HepG2 (cell line): ENCODE measurements around the gene PAXX. TPM values are rescaled to one million over a fixed set of nuclear protein-coding genes. Genes with fewer than 3 reads are reported as not detected.
A peak's percentile ranks its signal among the peaks of the same experiment; 100 is the strongest.

Experiments used
- AGO1 ChIP-seq: fragments of 200-400 bp; formaldehyde crosslinking; IDR thresholded peaks from 2 replicates; pipeline ENCODE4 v1.6.1; 2017; ENCODE audit warnings: mild to moderate bottlenecking, low read depth, low read length, moderate library complexity; ENCODE audit not compliant: poor library complexity, severe bottlenecking
- AKAP8 ChIP-seq: sonication (generic); formaldehyde crosslinking; IDR thresholded peaks from 2 replicates; pipeline ENCODE4 v1.5.1; 2020; ENCODE audit warnings: mild to moderate bottlenecking, missing genetic modification reagents
- BRD4 ChIP-seq: sonication (generic); formaldehyde crosslinking; IDR thresholded peaks from 2 replicates; pipeline ENCODE4 v1.4.0; 2020; ENCODE audit warnings: missing genetic modification reagents
- ELF1 ChIP-seq: sonication (generic); formaldehyde crosslinking; IDR thresholded peaks from 2 replicates; pipeline ENCODE4 v1.4.0; 2020; ENCODE audit warnings: missing genetic modification reagents
- IRF2 ChIP-seq: IDR thresholded peaks from 2 replicates; pipeline ENCODE4 v1.6.1; 2018; ENCODE audit warnings: missing genetic modification reagents, missing compliant biosample characterization
- MYC ChIP-seq: sonication (generic); formaldehyde crosslinking; IDR thresholded peaks from 2 replicates; pipeline ENCODE4 v1.9.0; 2021; ENCODE audit warnings: missing genetic modification reagents, borderline replicate concordance
- NFE2L2 ChIP-seq: fragments of 150-350 bp; IDR thresholded peaks from 2 replicates; pipeline ENCODE4 v1.6.1; 2014; ENCODE audit warnings: low read length
- SOX5 ChIP-seq: IDR thresholded peaks from 2 replicates; pipeline ENCODE4 v1.6.1; 2016; ENCODE audit warnings: borderline replicate concordance
- SSRP1 ChIP-seq: IDR thresholded peaks from 2 replicates; pipeline ENCODE4 v1.6.1; 2016; ENCODE audit warnings: control low read depth
- THAP11 ChIP-seq: IDR thresholded peaks from 2 replicates; pipeline ENCODE4 v1.6.1; 2016; ENCODE audit warnings: missing biosample characterization, missing genetic modification reagents
- ZBTB38 ChIP-seq: sonication (generic); formaldehyde crosslinking; IDR thresholded peaks from 2 replicates; pipeline ENCODE4 v1.5.1; 2020; ENCODE audit warnings: mild to moderate bottlenecking, missing genetic modification reagents
- ZNF501 ChIP-seq: sonication (generic); formaldehyde crosslinking; IDR thresholded peaks from 2 replicates; pipeline ENCODE4 v1.5.1; 2020; ENCODE audit warnings: mild to moderate bottlenecking, moderate library complexity, missing genetic modification reagents
- ZNF546 ChIP-seq: sonication (generic); formaldehyde crosslinking; conservative IDR thresholded peaks from 2 replicates; pipeline ENCODE4 v1.8.1; 2023; ENCODE audit warnings: mild to moderate bottlenecking, missing genetic modification reagents
- polyA plus RNA-seq, 8 experiments: library from polyadenylated mRNA; depleted of rRNA in 3 of 8; stranded (reverse) in 7 of 8; unstranded in 1 of 8; fragments of >200 nt; fragmentation: Illumina TruSeq in 4 of 8; extraction: Trizol in 4 of 8; gene quantifications; 2 replicates each; pipeline versions ENCODE4 v1.2.1 to v1.2.3, GENCODE V29; 2011 to 2016; ENCODE audit warnings: low read depth in 4 of 8, missing spikeins in 1 of 8, mixed read lengths in 1 of 8; ENCODE audit not compliant: insufficient read depth in 1 of 8
- total RNA-seq, 5 experiments: library from RNA; depleted of rRNA; stranded (reverse); fragments of >200 nt; fragmentation: Illumina TruSeq; extraction: Trizol; gene quantifications; 2 replicates each; pipeline ENCODE4 v1.2.3, GENCODE V29; 2016; ENCODE audit warnings: low read depth in 1 of 5
- TF ChIP-seq, protein P1 (sequence below): sonication (generic); formaldehyde crosslinking; IDR thresholded peaks from 2 replicates; pipeline ENCODE4 v1.4.0; 2020; ENCODE audit warnings: low read depth, missing genetic modification reagents
- TF ChIP-seq, protein P2 (sequence below): sonication (generic); IDR thresholded peaks from 2 replicates; pipeline ENCODE4 v1.6.1; 2016; ENCODE audit warnings: low read depth, borderline replicate concordance
- TF ChIP-seq, protein P3 (sequence below): IDR thresholded peaks from 2 replicates; pipeline ENCODE4 v1.6.1; 2016; ENCODE audit warnings: control low read depth
- TF ChIP-seq, protein P4 (sequence below): sonication (generic); formaldehyde crosslinking; IDR thresholded peaks from 2 replicates; pipeline ENCODE4 v1.5.1; 2020; ENCODE audit warnings: mild to moderate bottlenecking, missing genetic modification reagents, moderate library complexity
- TF ChIP-seq, protein P5 (sequence below): sonication (generic); formaldehyde crosslinking; IDR thresholded peaks from 2 replicates; pipeline ENCODE4 v1.4.0; 2020; ENCODE audit warnings: missing genetic modification reagents

The PAXX gene
- total and polyA plus RNA-seq, 2 of the 13 experiments (the other 11 are each of a cell fraction or from before 2014, with no cell fraction given): 14.0 to 31.9 TPM

DNA sequence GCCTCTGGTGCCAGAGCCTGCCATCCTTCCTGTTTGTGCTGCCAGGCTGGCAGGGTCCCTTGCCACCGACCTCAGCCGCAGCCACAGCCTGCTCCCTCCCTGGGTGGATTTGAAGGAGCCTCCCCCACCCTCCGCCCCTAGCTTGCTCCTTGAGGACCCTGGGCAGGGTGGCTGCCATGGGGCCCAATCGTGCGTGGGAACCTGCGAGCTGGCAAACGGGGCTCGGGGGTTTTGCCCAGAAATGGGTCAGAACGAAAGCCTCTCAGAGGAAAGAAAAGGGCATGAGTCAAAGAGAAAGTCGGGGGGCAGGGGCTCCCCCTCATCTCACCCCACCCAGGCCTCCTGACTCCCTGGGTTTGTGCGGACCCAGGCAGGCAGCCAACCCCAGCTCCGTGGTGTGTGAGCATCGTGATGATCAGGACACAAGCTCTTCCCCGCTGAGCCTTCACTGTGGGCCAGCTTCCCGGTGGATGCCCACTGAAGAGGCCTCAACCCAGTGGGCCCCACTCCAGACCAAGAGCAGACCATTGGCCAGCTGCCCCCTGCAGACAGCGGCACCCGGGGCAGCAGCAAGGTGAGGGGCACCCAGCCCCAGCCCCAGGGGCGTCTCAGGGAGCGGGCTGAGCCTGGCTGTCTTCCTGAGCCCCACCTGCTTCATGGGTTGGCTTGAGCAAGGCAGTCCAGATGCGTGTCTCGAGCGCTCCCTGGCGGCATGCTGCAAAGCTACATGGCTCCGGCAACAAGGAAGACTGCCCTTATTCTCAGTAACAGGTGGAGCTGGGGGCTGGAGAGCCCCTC is 42.7 kb downstream of the PAXX start (continued):
- TF ChIP-seq, protein P1, sequence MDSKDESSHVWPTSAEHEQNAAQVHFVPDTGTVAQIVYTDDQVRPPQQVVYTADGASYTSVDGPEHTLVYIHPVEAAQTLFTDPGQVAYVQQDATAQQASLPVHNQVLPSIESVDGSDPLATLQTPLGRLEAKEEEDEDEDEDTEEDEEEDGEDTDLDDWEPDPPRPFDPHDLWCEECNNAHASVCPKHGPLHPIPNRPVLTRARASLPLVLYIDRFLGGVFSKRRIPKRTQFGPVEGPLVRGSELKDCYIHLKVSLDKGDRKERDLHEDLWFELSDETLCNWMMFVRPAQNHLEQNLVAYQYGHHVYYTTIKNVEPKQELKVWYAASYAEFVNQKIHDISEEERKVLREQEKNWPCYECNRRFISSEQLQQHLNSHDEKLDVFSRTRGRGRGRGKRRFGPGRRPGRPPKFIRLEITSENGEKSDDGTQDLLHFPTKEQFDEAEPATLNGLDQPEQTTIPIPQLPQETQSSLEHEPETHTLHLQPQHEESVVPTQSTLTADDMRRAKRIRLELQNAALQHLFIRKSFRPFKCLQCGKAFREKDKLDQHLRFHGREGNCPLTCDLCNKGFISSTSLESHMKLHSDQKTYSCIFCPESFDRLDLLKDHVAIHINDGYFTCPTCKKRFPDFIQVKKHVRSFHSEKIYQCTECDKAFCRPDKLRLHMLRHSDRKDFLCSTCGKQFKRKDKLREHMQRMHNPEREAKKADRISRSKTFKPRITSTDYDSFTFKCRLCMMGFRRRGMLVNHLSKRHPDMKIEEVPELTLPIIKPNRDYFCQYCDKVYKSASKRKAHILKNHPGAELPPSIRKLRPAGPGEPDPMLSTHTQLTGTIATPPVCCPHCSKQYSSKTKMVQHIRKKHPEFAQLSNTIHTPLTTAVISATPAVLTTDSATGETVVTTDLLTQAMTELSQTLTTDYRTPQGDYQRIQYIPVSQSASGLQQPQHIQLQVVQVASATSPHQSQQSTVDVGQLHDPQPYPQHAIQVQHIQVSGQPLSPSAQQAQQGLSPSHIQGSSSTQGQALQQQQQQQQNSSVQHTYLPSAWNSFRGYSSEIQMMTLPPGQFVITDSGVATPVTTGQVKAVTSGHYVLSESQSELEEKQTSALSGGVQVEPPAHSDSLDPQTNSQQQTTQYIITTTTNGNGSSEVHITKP: no peak
- TF ChIP-seq AKAP8 (CRISPR knock-in tag) (no peak), SOX5 (CRISPR knock-in tag) (0 out of 2 replicates have a peak, but pooled peaks have one; percentile 19), ZBTB38 (CRISPR knock-in tag) (peak; percentile 34; the same call in 1 of the 2 replicates), IRF2 (CRISPR knock-in tag) (0 out of 2 replicates have a peak, but pooled peaks have one; percentile 53), NFE2L2 (no peak), ZNF546 (peak; percentile 68; the same call in 1 of the 2 replicates), ZNF501 (CRISPR knock-in tag) (peak; percentile 41; the same call in 1 of the 2 replicates), BRD4 (CRISPR knock-in tag) (no peak), MYC (CRISPR knock-in tag) (peak; percentile 29; the same call in 1 of the 2 replicates), SSRP1 (peak; percentile 25; the same call in 1 of the 2 replicates), ELF1 (peak; percentile 48), THAP11 (CRISPR knock-in tag) (0 out of 2 replicates have a peak, but pooled peaks have one; percentile 13), AGO1 (peak; percentile 18)
- TF ChIP-seq, protein P2, sequence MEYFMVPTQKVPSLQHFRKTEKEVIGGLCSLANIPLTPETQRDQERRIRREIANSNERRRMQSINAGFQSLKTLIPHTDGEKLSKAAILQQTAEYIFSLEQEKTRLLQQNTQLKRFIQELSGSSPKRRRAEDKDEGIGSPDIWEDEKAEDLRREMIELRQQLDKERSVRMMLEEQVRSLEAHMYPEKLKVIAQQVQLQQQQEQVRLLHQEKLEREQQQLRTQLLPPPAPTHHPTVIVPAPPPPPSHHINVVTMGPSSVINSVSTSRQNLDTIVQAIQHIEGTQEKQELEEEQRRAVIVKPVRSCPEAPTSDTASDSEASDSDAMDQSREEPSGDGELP: 0 out of 2 replicates have a peak, but pooled peaks have one; percentile 13
- TF ChIP-seq, protein P3, sequence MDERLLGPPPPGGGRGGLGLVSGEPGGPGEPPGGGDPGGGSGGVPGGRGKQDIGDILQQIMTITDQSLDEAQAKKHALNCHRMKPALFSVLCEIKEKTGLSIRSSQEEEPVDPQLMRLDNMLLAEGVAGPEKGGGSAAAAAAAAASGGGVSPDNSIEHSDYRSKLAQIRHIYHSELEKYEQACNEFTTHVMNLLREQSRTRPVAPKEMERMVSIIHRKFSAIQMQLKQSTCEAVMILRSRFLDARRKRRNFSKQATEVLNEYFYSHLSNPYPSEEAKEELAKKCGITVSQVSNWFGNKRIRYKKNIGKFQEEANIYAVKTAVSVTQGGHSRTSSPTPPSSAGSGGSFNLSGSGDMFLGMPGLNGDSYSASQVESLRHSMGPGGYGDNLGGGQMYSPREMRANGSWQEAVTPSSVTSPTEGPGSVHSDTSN: no peak
- TF ChIP-seq, protein P4, sequence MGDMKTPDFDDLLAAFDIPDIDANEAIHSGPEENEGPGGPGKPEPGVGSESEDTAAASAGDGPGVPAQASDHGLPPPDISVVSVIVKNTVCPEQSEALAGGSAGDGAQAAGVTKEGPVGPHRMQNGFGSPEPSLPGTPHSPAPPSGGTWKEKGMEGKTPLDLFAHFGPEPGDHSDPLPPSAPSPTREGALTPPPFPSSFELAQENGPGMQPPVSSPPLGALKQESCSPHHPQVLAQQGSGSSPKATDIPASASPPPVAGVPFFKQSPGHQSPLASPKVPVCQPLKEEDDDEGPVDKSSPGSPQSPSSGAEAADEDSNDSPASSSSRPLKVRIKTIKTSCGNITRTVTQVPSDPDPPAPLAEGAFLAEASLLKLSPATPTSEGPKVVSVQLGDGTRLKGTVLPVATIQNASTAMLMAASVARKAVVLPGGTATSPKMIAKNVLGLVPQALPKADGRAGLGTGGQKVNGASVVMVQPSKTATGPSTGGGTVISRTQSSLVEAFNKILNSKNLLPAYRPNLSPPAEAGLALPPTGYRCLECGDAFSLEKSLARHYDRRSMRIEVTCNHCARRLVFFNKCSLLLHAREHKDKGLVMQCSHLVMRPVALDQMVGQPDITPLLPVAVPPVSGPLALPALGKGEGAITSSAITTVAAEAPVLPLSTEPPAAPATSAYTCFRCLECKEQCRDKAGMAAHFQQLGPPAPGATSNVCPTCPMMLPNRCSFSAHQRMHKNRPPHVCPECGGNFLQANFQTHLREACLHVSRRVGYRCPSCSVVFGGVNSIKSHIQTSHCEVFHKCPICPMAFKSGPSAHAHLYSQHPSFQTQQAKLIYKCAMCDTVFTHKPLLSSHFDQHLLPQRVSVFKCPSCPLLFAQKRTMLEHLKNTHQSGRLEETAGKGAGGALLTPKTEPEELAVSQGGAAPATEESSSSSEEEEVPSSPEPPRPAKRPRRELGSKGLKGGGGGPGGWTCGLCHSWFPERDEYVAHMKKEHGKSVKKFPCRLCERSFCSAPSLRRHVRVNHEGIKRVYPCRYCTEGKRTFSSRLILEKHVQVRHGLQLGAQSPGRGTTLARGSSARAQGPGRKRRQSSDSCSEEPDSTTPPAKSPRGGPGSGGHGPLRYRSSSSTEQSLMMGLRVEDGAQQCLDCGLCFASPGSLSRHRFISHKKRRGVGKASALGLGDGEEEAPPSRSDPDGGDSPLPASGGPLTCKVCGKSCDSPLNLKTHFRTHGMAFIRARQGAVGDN (CRISPR knock-in tag): peak; percentile 74
- TF ChIP-seq, protein P5, sequence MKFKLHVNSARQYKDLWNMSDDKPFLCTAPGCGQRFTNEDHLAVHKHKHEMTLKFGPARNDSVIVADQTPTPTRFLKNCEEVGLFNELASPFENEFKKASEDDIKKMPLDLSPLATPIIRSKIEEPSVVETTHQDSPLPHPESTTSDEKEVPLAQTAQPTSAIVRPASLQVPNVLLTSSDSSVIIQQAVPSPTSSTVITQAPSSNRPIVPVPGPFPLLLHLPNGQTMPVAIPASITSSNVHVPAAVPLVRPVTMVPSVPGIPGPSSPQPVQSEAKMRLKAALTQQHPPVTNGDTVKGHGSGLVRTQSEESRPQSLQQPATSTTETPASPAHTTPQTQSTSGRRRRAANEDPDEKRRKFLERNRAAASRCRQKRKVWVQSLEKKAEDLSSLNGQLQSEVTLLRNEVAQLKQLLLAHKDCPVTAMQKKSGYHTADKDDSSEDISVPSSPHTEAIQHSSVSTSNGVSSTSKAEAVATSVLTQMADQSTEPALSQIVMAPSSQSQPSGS: peak; percentile 59; the same call in 1 of the 2 replicates
